NB4 (cell line): Measurements from ENCODE around the gene MBLAC2.

Experiments
- DNase-seq: peaks from one replicate; pipeline ENCODE4 v3.0.0; 2010; ENCODE audit warnings: low read depth
- H3K4me3 ChIP-seq: one replicate; pipeline ENCODE4 v1.5.1; 2011; ENCODE audit warnings: mild to moderate bottlenecking, low read depth, low read length, moderate library complexity
- CTCF ChIP-seq: IDR thresholded peaks from one replicate; pipeline ENCODE4 v1.5.1; 2012; ENCODE audit warnings: low read depth, low read length
- MYC ChIP-seq: IDR thresholded peaks from 2 replicates; pipeline ENCODE4 v1.6.1; 2011; ENCODE audit warnings: low read depth, low read length
- POLR2A ChIP-seq: IDR thresholded peaks from 2 replicates; pipeline ENCODE4 v1.6.1; 2011; ENCODE audit warnings: mild to moderate bottlenecking; ENCODE audit not compliant: insufficient read length; ENCODE audit errors: extremely low read depth
- TF ChIP-seq, protein P1 (sequence below): IDR thresholded peaks from 2 replicates; pipeline ENCODE4 v1.6.1; 2011; ENCODE audit warnings: low read depth, low read length

The MBLAC2 gene

GRCh38 chr5:90506221-90506620 is 31.6 kb upstream of the MBLAC2 start:
- TF ChIP-seq CTCF (no peak), POLR2A (no peak), MYC (no peak)
- TF ChIP-seq, protein P1, sequence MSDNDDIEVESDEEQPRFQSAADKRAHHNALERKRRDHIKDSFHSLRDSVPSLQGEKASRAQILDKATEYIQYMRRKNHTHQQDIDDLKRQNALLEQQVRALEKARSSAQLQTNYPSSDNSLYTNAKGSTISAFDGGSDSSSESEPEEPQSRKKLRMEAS, result no peak
- DNase-seq, result no peak

DNA sequence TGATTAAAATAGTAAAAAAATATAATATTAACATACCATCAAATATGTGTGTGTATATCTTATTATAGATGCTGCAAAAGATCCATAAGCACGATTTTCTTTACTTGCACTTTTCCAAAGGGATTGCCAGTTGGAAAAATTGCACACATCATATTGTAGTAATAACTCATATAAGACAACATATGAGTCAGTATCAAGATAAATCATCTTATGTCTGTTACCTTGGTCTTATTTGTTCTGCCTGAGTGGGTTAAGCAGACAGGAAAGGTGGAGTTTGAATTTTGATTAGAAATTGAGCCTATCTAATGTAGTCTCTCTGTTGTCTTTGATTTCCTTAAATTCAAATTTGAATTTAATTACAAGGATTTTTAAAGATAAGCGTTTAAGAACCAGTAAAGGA is 30.2 kb upstream of the MBLAC2 start:
- DNase-seq, result no peak
- H3K4me3 ChIP-seq, result no peak overlapping the region
- TF ChIP-seq POLR2A (no peak), CTCF (no peak), MYC (no peak)
- TF ChIP-seq, protein P1, result no peak

More at GRCh38 chr5:90506221-90506620, 31.6 kb upstream of the MBLAC2 start:
- no peak overlapping the region for H3K4me3 ChIP-seq

GRCh38 chr5:90503596-90503995 is 29.0 kb upstream of the MBLAC2 start:
- H3K4me3 ChIP-seq, result no peak overlapping the region
- no peak for TF ChIP-seq POLR2A
- no peak for TF ChIP-seq CTCF
- TF ChIP-seq, protein P1, result no peak
- no peak for TF ChIP-seq MYC

GRCh38 chr5:90495146-90495545 is 20.6 kb upstream of the MBLAC2 start:
- no peak for DNase-seq
- H3K4me3 ChIP-seq, result no peak overlapping the region
- TF ChIP-seq MYC, result no peak
- no peak for TF ChIP-seq POLR2A
- TF ChIP-seq, protein P1, result no peak
- TF ChIP-seq CTCF, result no peak

More at GRCh38 chr5:90503596-90503995, 29.0 kb upstream of the MBLAC2 start:
- DNase-seq, result no peak

GRCh38 chr5:90494043-90494442 is 19.5 kb upstream of the MBLAC2 start:
- no peak for DNase-seq
- TF ChIP-seq CTCF, result no peak
- no peak for TF ChIP-seq MYC
- no peak for TF ChIP-seq POLR2A
- TF ChIP-seq, protein P1, result no peak

GRCh38 chr5:90488791-90489190 is 14.2 kb upstream of the MBLAC2 start:
- no peak overlapping the region for H3K4me3 ChIP-seq
- TF ChIP-seq POLR2A (no peak), CTCF (no peak), MYC (no peak)
- TF ChIP-seq, protein P1, result no peak

More at GRCh38 chr5:90494043-90494442, 19.5 kb upstream of the MBLAC2 start:
- H3K4me3 ChIP-seq, result no peak overlapping the region

More at GRCh38 chr5:90488791-90489190, 14.2 kb upstream of the MBLAC2 start:
- DNase-seq, result no peak
